HG02623 (cell line): ENCODE measurements around the gene SLC22A31.

Experiments
- ATAC-seq: cut with Tn5 transposase; IDR thresholded peaks from one replicate; pipeline ENCODE4 v1.9.1; 2021; ENCODE audit warnings: moderate library complexity; ENCODE audit not compliant: unreplicated experiment

The SLC22A31 gene

GRCh38 chr16:89217138-89217387, 16.7 kb upstream of the SLC22A31 start:
- no peak for ATAC-seq

- ATAC-seq = no peak
These were observed 16.2 kb upstream of the SLC22A31 start for GRCh38 chr16:89216315-89217137.

GRCh38 chr16:89210904-89211515, 10.7 kb upstream of the SLC22A31 start:
- ATAC-seq = no peak

GRCh38 chr16:89210165-89210903, 10.0 kb upstream of the SLC22A31 start:
- no peak for ATAC-seq

GRCh38 chr16:89209522-89210044, 9.2 kb upstream of the SLC22A31 start:
- ATAC-seq = no peak

- no peak for ATAC-seq
These were observed 7.7 kb upstream of the SLC22A31 start for GRCh38 chr16:89207993-89208392.

- ATAC-seq = no peak
These were observed 2.3 kb upstream of the SLC22A31 start for GRCh38 chr16:89202422-89203215.

GRCh38 chr16:89201439-89202377, 1.4 kb upstream of the SLC22A31 start:
- no peak for ATAC-seq

GRCh38 chr16:89200850-89201411, 594 bp upstream of the SLC22A31 start:
- ATAC-seq = no peak

- no peak for ATAC-seq
These were observed 855 bp downstream of the SLC22A31 start for GRCh38 chr16:89199241-89200123.

- no peak for ATAC-seq
These were observed 1.7 kb downstream of the SLC22A31 start for GRCh38 chr16:89198417-89199240.

GRCh38 chr16:89197633-89198416, 2.5 kb downstream of the SLC22A31 start:
- ATAC-seq = no peak

- ATAC-seq = no peak
These were observed 3.2 kb downstream of the SLC22A31 start for GRCh38 chr16:89197033-89197632.

GRCh38 chr16:89195521-89196171, 4.7 kb downstream of the SLC22A31 start:
- no peak for ATAC-seq

- ATAC-seq = no peak
These were observed 5.7 kb downstream of the SLC22A31 start for GRCh38 chr16:89194340-89195311.
